ENCODE results near the gene KRTAP5-6.

KRTAP5-6 gene

DNA sequence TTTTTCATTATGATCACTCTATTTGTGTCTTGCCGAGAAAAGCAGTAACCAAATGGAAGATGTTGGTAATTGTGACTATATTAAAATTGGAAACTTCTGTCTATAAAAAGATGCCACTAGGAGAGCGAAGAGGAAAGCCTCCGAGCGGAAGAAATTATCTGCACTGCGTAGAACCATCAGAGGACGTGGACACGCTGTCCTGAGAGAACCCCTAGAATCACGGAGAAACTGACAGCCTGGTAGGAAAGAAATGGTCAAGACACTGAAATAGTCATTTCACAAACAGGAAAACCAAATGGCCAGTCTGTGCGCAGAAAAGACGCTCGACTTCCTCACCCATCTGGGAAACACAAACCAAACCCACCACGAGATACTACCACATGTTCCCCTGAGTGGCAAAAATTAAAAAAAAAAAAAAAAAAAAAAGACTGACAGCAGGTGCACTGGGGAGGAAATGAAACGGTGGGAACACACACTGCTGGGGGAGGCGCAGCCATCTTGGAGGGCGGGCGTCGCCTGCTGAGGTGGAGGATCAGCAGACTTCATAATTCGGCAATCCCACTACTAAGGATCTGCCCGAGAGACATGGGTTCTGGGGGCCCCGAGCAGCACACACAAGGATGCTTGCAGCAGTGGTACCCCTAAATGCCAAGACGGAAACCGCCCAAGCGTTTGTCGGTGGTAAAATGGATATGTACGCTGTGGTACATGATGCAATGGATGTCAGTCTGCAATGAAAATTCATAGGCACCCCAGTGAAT, 32.1 kb downstream of the KRTAP5-6 start:
- TF ChIP-seq, protein P1, sequence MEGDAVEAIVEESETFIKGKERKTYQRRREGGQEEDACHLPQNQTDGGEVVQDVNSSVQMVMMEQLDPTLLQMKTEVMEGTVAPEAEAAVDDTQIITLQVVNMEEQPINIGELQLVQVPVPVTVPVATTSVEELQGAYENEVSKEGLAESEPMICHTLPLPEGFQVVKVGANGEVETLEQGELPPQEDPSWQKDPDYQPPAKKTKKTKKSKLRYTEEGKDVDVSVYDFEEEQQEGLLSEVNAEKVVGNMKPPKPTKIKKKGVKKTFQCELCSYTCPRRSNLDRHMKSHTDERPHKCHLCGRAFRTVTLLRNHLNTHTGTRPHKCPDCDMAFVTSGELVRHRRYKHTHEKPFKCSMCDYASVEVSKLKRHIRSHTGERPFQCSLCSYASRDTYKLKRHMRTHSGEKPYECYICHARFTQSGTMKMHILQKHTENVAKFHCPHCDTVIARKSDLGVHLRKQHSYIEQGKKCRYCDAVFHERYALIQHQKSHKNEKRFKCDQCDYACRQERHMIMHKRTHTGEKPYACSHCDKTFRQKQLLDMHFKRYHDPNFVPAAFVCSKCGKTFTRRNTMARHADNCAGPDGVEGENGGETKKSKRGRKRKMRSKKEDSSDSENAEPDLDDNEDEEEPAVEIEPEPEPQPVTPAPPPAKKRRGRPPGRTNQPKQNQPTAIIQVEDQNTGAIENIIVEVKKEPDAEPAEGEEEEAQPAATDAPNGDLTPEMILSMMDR (IDR thresholded peaks at IDR 0.05; ENCODE audit: low read depth, low read length): no peak
- no peak for DNase-seq (ENCODE audit: extremely low read depth, low read depth)

DNA sequence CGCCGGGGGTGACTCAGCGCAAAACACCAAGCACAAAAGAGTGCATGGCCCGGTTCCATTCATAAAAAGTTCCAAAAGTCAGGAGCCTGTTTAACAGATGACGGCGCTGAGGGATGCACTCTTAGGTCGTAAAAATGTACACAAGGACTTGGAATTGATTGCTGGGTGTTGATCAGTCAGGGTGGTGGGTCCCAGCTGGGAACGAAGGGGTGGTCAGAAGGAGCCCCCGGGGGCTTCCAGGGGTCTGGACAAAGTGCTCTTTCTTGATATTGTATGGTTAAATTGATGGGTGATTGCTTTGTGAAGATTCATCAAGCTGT, 32.7 kb downstream of the KRTAP5-6 start:
- no peak for DNase-seq (ENCODE audit: extremely low read depth, low read depth)
- TF ChIP-seq, protein P1 (IDR thresholded peaks at IDR 0.05; ENCODE audit: low read depth, low read length): no peak

GRCh38 chr11:1730059-1730629, 33.1 kb downstream of the KRTAP5-6 start:
- no peak for DNase-seq (ENCODE audit: extremely low read depth, low read depth)
- TF ChIP-seq, protein P1 (IDR thresholded peaks at IDR 0.05; ENCODE audit: low read depth, low read length): no peak

GRCh38 chr11:1731451-1732059, 34.6 kb downstream of the KRTAP5-6 start:
- no peak for DNase-seq (ENCODE audit: extremely low read depth, low read depth)
- TF ChIP-seq, protein P1 (IDR thresholded peaks at IDR 0.05; ENCODE audit: low read depth, low read length): no peak

DNA sequence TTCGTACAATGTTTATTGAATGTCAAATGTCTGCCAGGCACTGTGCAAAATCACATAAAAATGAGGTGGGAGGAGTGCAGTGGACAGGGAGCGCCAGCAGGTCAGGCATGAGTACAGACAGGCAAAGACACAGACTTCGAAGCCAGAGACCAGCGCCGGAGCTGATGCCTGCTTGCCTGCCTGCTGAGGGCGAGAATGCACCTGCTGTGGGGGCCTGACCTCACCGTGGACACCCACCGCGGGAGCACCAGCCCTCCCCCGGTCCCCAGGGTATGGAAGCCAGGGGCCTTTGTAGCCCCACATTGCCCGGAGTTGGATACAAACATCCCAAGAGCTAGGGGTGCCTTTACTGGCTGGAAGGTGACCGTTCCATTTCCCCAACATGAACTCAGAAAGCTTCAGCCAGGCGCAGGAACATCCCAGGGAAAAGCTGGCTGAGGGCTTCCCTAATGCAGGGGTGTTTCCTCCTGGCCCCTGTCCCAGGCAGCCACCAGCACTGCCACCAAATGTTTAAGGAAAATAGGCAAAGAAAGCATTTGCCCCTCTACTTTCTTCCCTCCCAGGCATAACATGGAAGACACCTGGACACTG, 35.5 kb downstream of the KRTAP5-6 start:
- TF ChIP-seq, protein P1 (IDR thresholded peaks at IDR 0.05; ENCODE audit: low read depth, low read length): no peak
- DNase-seq (ENCODE audit: extremely low read depth, low read depth): no peak

GRCh38 chr11:1733009-1733715, 36.2 kb downstream of the KRTAP5-6 start:
- no peak for DNase-seq (ENCODE audit: extremely low read depth, low read depth)
- TF ChIP-seq, protein P1 (IDR thresholded peaks at IDR 0.05; ENCODE audit: low read depth, low read length): no peak
